Ovary (tissue), 9 donors: ENCODE measurements around the gene ENGASE. TPM values are rescaled to one million over a fixed set of nuclear protein-coding genes. Genes with fewer than 3 reads are reported as not detected.

Source experiments
- DNase-seq, 5 donors: peaks; one replicate each; pipeline ENCODE4 v3.0.0-alpha.2; 2019 to 2020
- H3K27ac ChIP-seq, 2 donors: fragments of 200-600 bp; one replicate each; pipeline versions ENCODE4 v1.5.1 to v1.8.0; 2019 to 2022
- H3K27me3 ChIP-seq: fragments of 200-600 bp; one replicate; pipeline ENCODE4 v1.8.0; 2022
- H3K36me3 ChIP-seq: fragments of 200-600 bp; sonication (generic); one replicate; pipeline ENCODE4 v1.5.1; 2019
- H3K4me1 ChIP-seq: one replicate; pipeline ENCODE4 v1.8.1; 2013; ENCODE audit warnings: mild to moderate bottlenecking, moderate library complexity; ENCODE audit not compliant: insufficient read depth
- H3K4me3 ChIP-seq: fragments of 200-600 bp; sonication (generic); one replicate; pipeline ENCODE4 v1.5.1; 2017
- H3K9me3 ChIP-seq, 2 donors: fragments of 200-600 bp in 1 of 2; sonication (generic) in 1 of 2; one replicate each; pipeline versions ENCODE4 v1.5.1 to v1.8.1; 2013 to 2019; ENCODE audit warnings: mild to moderate bottlenecking in 1 of 2, moderate library complexity in 1 of 2
- CTCF ChIP-seq, 3 donors: fragments of 450-650 bp in 2 of 3; fragments of 200-600 bp in 1 of 3; IDR thresholded peaks; one replicate each; pipeline versions ENCODE4 v1.5.1 to v1.8.0; 2016 to 2022; ENCODE audit warnings: antibody characterized with exemption in 3 of 3, mild to moderate bottlenecking in 1 of 3
- EP300 ChIP-seq: sonication (generic); formaldehyde crosslinking; IDR thresholded peaks from one replicate; pipeline ENCODE4 v1.6.1; 2017; ENCODE audit warnings: antibody characterized with exemption
- POLR2A ChIP-seq: fragments of 450-650 bp; IDR thresholded peaks from one replicate; pipeline ENCODE4 v1.6.1; 2017; ENCODE audit warnings: antibody characterized with exemption, mild to moderate bottlenecking, moderate library complexity
- WGBS, 3 donors: extraction: QIAGEN DNeasy Blood & Tissue Kit in 1 of 3; methylation state at CpG; one replicate each; pipeline versions ENCODE4 v1.1.5 to v1.1.7; 2013 to 2017; 5-methylcytosine and 5-hydroxymethylcytosine counted together
- intact Hi-C, 4 donors: fragments of 100-400 bp; cut with DNase I; formaldehyde crosslinking; loops; one replicate each; pipeline versions ENCODE4 v1.11.0 to v1.15.1; 2022 to 2023
- polyA plus RNA-seq, 2 donors: library from polyadenylated mRNA; stranded (reverse); fragments of 200-250 nt in 1 of 2; fragments of 350-450 nt in 1 of 2; fragmentation: Illumina TruSeq in 1 of 2; extraction: RNeasy Lipid Tissue Mini Kit (QIAGEN cat#74804) in 1 of 2; gene quantifications; one replicate each; pipeline ENCODE4 v1.2.3, GENCODE V29; 2013 to 2014
- total RNA-seq, 7 donors: library from RNA; depleted of rRNA in 2 of 7; stranded (reverse); fragments of >200 nt in 2 of 7; fragmentation: NEBNext Ultra II Directional in 3 of 7; extraction: Animal tissue kit (Norgen Biotek cat#: 25700) in 3 of 7; gene quantifications; one replicate each; pipeline versions ENCODE4 v1.1.0 to v1.2.4, GENCODE V29; 2016 to 2023
- donor health status: DM: no; HTN: no; CAD: no; lungs with moderate emphysema.
- donor health status: DM: no; HTN: no; CAD: no.
- donor health status: Bipolar disorder and iron deficiency.
- donor health status: DM: yes; HTN: yes; CAD: no.
- donor health status: DM: no; HTN: no; CAD: no.
- donor health status: DM: yes; HTN: yes; CAD: no.

Gene ENGASE
- total and polyA plus RNA-seq, 9 donors: 6.0 to 61.5 (median 39.7) TPM

GRCh38 chr17:79091226-79091670, 16.6 kb downstream of the ENGASE start:
- Histone ChIP-seq H3K4me3 (no peak overlapping the region), H3K36me3 (no peaks in the 10 kb centered on the region), H3K27me3 (no peaks in the 10 kb centered on the region), H3K4me1 (peaks cover 8% of the 10 kb centered on the region), H3K27ac (no peak overlapping the region), H3K9me3 (no peaks in the 10 kb centered on the region)
- TF ChIP-seq CTCF (IDR thresholded peaks at IDR 0.05) (no peak), POLR2A (no peak), EP300 (no peak)
- DNase-seq: no peak
- intact Hi-C loops: no loop called here
- WGBS, 3 donors: 59 to 83% (median 66%) methylated on average over 7 to 10 of the region's 10 CpGs

GRCh38 chr17:79092567-79092966, 17.9 kb downstream of the ENGASE start:
- TF ChIP-seq EP300 (no peak), CTCF (IDR thresholded peaks at IDR 0.05) (no peak), POLR2A (no peak)
- Histone ChIP-seq H3K27me3 (no peaks in the 10 kb centered on the region), H3K36me3 (no peaks in the 10 kb centered on the region), H3K9me3 (no peaks in the 10 kb centered on the region), H3K4me3 (no peak overlapping the region), H3K4me1 (peaks cover 8% of the 10 kb centered on the region), H3K27ac (no peak overlapping the region)
- 34 to 45% (median 44%) methylated on average over 4 of the region's 4 CpGs for WGBS, 3 donors
- intact Hi-C loops: no loop called here
- DNase-seq: no peak

GRCh38 chr17:79093270-79093669, 18.6 kb downstream of the ENGASE start:
- H3K9me3 ChIP-seq: no peaks in the 10 kb centered on the region
- H3K36me3 ChIP-seq: no peaks in the 10 kb centered on the region
- peaks cover 8% of the 10 kb centered on the region for H3K4me1 ChIP-seq
- no peaks in the 10 kb centered on the region for H3K27me3 ChIP-seq
- WGBS, 3 donors: 13 to 30% (median 21%) methylated on average over 8 of the region's 8 CpGs
- no peak overlapping the region for H3K4me3 ChIP-seq
- TF ChIP-seq CTCF (IDR thresholded peaks at IDR 0.05): no peak
- no peak for TF ChIP-seq POLR2A
- no peak for TF ChIP-seq EP300
- intact Hi-C loops: no loop called here
- no peak overlapping the region for H3K27ac ChIP-seq
- no peak for DNase-seq

GRCh38 chr17:79094261-79094660, 19.6 kb downstream of the ENGASE start:
- no peak overlapping the region for H3K27ac ChIP-seq
- intact Hi-C loops: no loop called here
- no peak overlapping the region for H3K4me3 ChIP-seq
- H3K4me1 ChIP-seq: peaks cover 8% of the 10 kb centered on the region
- DNase-seq: no peak
- no peaks in the 10 kb centered on the region for H3K36me3 ChIP-seq
- H3K27me3 ChIP-seq: no peaks in the 10 kb centered on the region
- 56 to 81% (median 63%) methylated on average over 15 to 17 of the region's 17 CpGs for whole genome bisulfite sequencing, 3 donors
- H3K9me3 ChIP-seq: no peaks in the 10 kb centered on the region
- TF ChIP-seq EP300: no peak
- no peak for TF ChIP-seq CTCF (IDR thresholded peaks at IDR 0.05)
- TF ChIP-seq POLR2A: no peak
